Natural killer cell (primary cell): ENCODE data around the gene WWC1. TPM values are rescaled to one million over a fixed set of nuclear protein-coding genes. Genes with fewer than 3 reads are reported as not detected.

Experiments used
- ATAC-seq, 3 donors: fragments of 150-1000 bp in 2 of 3; fragments of 200-7000 bp in 1 of 3; cut with Tn5 transposase; 1 replicate in 1 of 3; 2 replicates in 2 of 3; pipeline ENCODE4 v1.10.0; 2021; ENCODE audit warnings: mild to moderate bottlenecking in 2 of 3, moderate library complexity in 2 of 3
- DNase-seq, 2 donors: peaks; one replicate each; pipeline versions ENCODE4 v3.0.0 to v3.0.0-alpha.2; 2013 to 2021; ENCODE audit warnings: mixed read lengths in 1 of 2
- H3K27ac ChIP-seq: one replicate; pipeline ENCODE4 v1.5.1; 2013; ENCODE audit warnings: mild to moderate bottlenecking, low read length
- H3K27me3 ChIP-seq: one replicate; pipeline ENCODE4 v1.6.1; 2013; ENCODE audit warnings: low read length; ENCODE audit not compliant: control insufficient read depth, insufficient read depth
- H3K36me3 ChIP-seq: one replicate; pipeline ENCODE4 v1.6.1; 2013; ENCODE audit warnings: low read length; ENCODE audit not compliant: control insufficient read depth, insufficient read depth
- H3K4me1 ChIP-seq: one replicate; pipeline ENCODE4 v1.6.1; 2013; ENCODE audit warnings: low read length; ENCODE audit not compliant: control insufficient read depth, insufficient read depth
- H3K4me3 ChIP-seq: one replicate; pipeline ENCODE4 v1.5.1; 2013; ENCODE audit warnings: low read length
- H3K9me3 ChIP-seq: one replicate; pipeline ENCODE4 v1.6.1; 2013; ENCODE audit warnings: low read length; ENCODE audit not compliant: control insufficient read depth, insufficient read depth
- H3K27ac Mint-ChIP-seq, 2 donors: one replicate each; pipeline ENCODE4 v1.8.0; 2022; ENCODE audit warnings: mild to moderate bottlenecking in 2 of 2, mixed read lengths in 2 of 2, moderate library complexity in 1 of 2
- H3K27me3 Mint-ChIP-seq, 2 donors: one replicate each; pipeline ENCODE4 v1.8.0; 2022; ENCODE audit warnings: low read depth in 2 of 2, mixed read lengths in 2 of 2
- H3K36me3 Mint-ChIP-seq: one replicate; pipeline ENCODE4 v1.8.0; 2022; ENCODE audit warnings: mixed read lengths
- H3K4me1 Mint-ChIP-seq, 2 donors: one replicate each; pipeline ENCODE4 v1.8.0; 2022; ENCODE audit warnings: mixed read lengths in 2 of 2
- H3K4me3 Mint-ChIP-seq: one replicate; pipeline ENCODE4 v1.8.0; 2022; ENCODE audit warnings: mild to moderate bottlenecking, moderate library complexity, mixed read lengths
- H3K9me3 Mint-ChIP-seq, 2 donors: one replicate each; pipeline ENCODE4 v1.8.0; 2022; ENCODE audit warnings: mixed read lengths in 2 of 2
- CTCF ChIP-seq: fragments of 200-600 bp; IDR thresholded peaks from one replicate; pipeline ENCODE4 v1.8.0; 2022; ENCODE audit warnings: antibody characterized with exemption
- WGBS: methylation state at CpG from one replicate; pipeline ENCODE4 v1.1.7; 2013; ENCODE audit warnings: missing lambda C conversion rate; ENCODE audit not compliant: insufficient coverage; 5-methylcytosine and 5-hydroxymethylcytosine counted together
- intact Hi-C: fragments of 100-400 bp; cut with micrococcal nuclease; formaldehyde crosslinking; loops from one replicate; pipeline ENCODE4 v1.14.2; 2022
- total RNA-seq, 4 donors: library from RNA; stranded (reverse); fragments of 120-200 nt in 1 of 4; gene quantifications; one replicate each; pipeline versions ENCODE4 v1.2.3 to v1.2.4, GENCODE V29; 2013 to 2022

The WWC1 gene
- total RNA-seq, 3 donors from 2014 or later (not counting 1 experiment from before 2014, with no cell fraction given), result 0.42 to 0.66 (median 0.53) TPM

- H3K36me3 ChIP-seq, result no peaks in the 10 kb centered on the region
- H3K36me3 Mint-ChIP-seq, result no peaks in the 10 kb centered on the region
Observed at GRCh38 chr5:168268949-168269936, 22.2 kb upstream of the WWC1 start.

GRCh38 chr5:168269937-168270330 lies 21.5 kb upstream of the WWC1 start:
- H3K9me3 Mint-ChIP-seq, result no peaks in the 10 kb centered on the region
- no peaks in the 10 kb centered on the region for H3K36me3 ChIP-seq
- peaks cover 7% of the 10 kb centered on the region for H3K4me1 ChIP-seq
- no peaks in the 10 kb centered on the region for H3K36me3 Mint-ChIP-seq
- H3K27me3 Mint-ChIP-seq, result peaks cover 11 to 19% of the 10 kb centered on the region in 2 donors
- no peak overlapping the region for H3K27ac ChIP-seq
- H3K4me3 ChIP-seq, result no peak overlapping the region
- no peaks in the 10 kb centered on the region for H3K27me3 ChIP-seq
- no peak for TF ChIP-seq CTCF
- no peak overlapping the region for H3K27ac Mint-ChIP-seq
- WGBS, result 70% methylated on average over 2 of the region's 3 CpGs
- H3K9me3 ChIP-seq, result no peaks in the 10 kb centered on the region
- DNase-seq (no peak), ATAC-seq (no peak)
- H3K4me1 Mint-ChIP-seq, result peaks cover 0 to 21% of the 10 kb centered on the region in 2 donors
- no peak overlapping the region for H3K4me3 Mint-ChIP-seq
- intact Hi-C loops, result no loop called here

More at GRCh38 chr5:168268949-168269936, 22.2 kb upstream of the WWC1 start:
- no peaks in the 10 kb centered on the region for H3K9me3 Mint-ChIP-seq
- Histone ChIP-seq H3K27me3 (no peaks in the 10 kb centered on the region), H3K9me3 (no peaks in the 10 kb centered on the region), H3K4me3 (no peak overlapping the region), H3K4me1 (peaks cover 7% of the 10 kb centered on the region), H3K27ac (no peak overlapping the region)
- 8% methylated on average over 26 of the region's 30 CpGs for WGBS
- H3K4me1 Mint-ChIP-seq, result peaks cover 0 to 21% of the 10 kb centered on the region in 2 donors
- peak; percentile 76 for TF ChIP-seq CTCF
- DNase-seq (peak; percentile 55 to 75), ATAC-seq (peak; percentile 45 to 90 (median 87))
- peak overlapping the region; percentile 21 for H3K4me3 Mint-ChIP-seq
- intact Hi-C loops, result no loop called here
- peaks cover 11 to 19% of the 10 kb centered on the region in 2 donors for H3K27me3 Mint-ChIP-seq
- no peak overlapping the region for H3K27ac Mint-ChIP-seq

GRCh38 chr5:168270476-168270875 lies 21.0 kb upstream of the WWC1 start:
- intact Hi-C loops, result no loop called here
- 88% methylated on average over 3 of the region's 3 CpGs for WGBS

More at GRCh38 chr5:168270476-168270875, 21.0 kb upstream of the WWC1 start:
- Histone ChIP-seq H3K27me3 (no peaks in the 10 kb centered on the region), H3K9me3 (no peaks in the 10 kb centered on the region), H3K4me1 (peaks cover 7% of the 10 kb centered on the region), H3K4me3 (no peak overlapping the region), H3K36me3 (no peaks in the 10 kb centered on the region), H3K27ac (no peak overlapping the region)
- ATAC-seq, result no peak
- Mint-ChIP-seq H3K27ac (no peak overlapping the region), H3K9me3 (no peaks in the 10 kb centered on the region), H3K4me3 (no peak overlapping the region), H3K36me3 (no peaks in the 10 kb centered on the region), H3K27me3 (peaks cover 11 to 19% of the 10 kb centered on the region in 2 donors), H3K4me1 (peaks cover 0 to 21% of the 10 kb centered on the region in 2 donors)
- no peak for TF ChIP-seq CTCF
- DNase-seq, result no peak
